Brain microvascular endothelial cell (primary cell): ENCODE measurements around the gene NRXN3.

Experiments used
- DNase-seq: peaks from one replicate; pipeline ENCODE4 v3.0.0-alpha.2; 2020
- H3K27ac ChIP-seq: fragments of 250-450 bp; sonication (Bioruptor Pico); 2 replicates; pipeline ENCODE4 v1.5.1; 2020; ENCODE audit warnings: mild to moderate bottlenecking, moderate library complexity
- H3K27me3 ChIP-seq: fragments of 250-450 bp; sonication (Bioruptor Pico); replicated peaks from 2 replicates; pipeline ENCODE4 v1.5.1; 2020; ENCODE audit warnings: mild to moderate bottlenecking
- H3K36me3 ChIP-seq: fragments of 250-450 bp; sonication (Bioruptor Pico); replicated peaks from 2 replicates; pipeline ENCODE4 v1.5.1; 2020; ENCODE audit warnings: mild to moderate bottlenecking
- H3K4me3 ChIP-seq: 2 replicates; pipeline ENCODE4 v1.5.1; 2011; ENCODE audit warnings: low read depth, mild to moderate bottlenecking, control low read depth, low read length, moderate library complexity
- CTCF ChIP-seq: IDR thresholded peaks from 2 replicates; pipeline ENCODE4 v1.5.1; 2011; ENCODE audit warnings: low read depth, mild to moderate bottlenecking, moderate library complexity, low read length, control low read depth, inconsistent platforms; ENCODE audit errors: missing control alignments
- in situ Hi-C: cut with HindIII; loops from 2 replicates; pipeline ENCODE4 v1.10.0; 2017; ENCODE audit warnings: low sequenced_read_pairs, low pct_ligation_motif_present

Gene NRXN3

GRCh38 chr14:79442786-79443185 is 1272.6 kb downstream of the NRXN3 start:
- in situ Hi-C loops: no loop called here
- no peak for TF ChIP-seq CTCF
- Histone ChIP-seq H3K4me3 (no peak overlapping the region), H3K27ac (no peak overlapping the region), H3K36me3 (no peaks in the 10 kb centered on the region), H3K27me3 (no peaks in the 10 kb centered on the region)
- no peak for DNase-seq

DNA sequence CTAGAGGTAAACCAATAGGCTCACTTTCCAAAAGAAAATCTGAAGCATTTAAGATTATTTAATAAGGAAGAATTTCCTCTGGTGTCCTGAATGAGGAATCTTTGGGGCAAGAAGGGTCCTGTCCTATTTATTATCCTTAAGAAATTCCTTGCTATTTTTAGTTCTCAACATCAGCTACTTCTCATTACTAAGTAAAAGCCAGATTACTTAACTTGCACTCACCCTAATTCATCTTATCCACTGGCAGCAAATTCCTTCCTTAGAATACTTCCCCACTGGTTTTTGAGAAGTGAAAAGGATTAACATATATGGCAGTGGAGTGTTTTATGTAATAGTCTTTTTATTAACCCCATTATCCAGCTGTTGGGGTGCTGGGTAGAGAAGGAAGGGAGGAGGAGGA is 1273.4 kb downstream of the NRXN3 start:
- in situ Hi-C loops: no loop called here

DNA sequence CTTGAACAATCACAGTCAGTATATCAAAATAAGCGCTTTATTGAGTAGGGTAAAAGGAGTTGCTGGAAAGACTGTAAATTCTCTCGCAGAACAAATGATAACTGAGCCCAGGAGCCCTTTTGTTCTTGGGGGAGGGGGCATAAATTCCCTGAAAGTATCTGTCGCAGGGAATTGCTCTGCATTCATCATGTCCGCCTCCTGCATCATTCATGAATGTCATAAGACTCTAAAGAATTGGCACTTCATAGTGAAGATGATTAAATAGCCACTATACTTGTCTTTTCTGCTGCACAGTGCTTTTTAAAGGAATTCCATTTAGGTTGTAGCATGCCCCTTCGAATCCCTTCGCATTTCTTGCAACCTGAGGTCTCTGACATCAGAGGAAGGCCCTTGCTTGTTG is 1278.8 kb downstream of the NRXN3 start:
- no peak for TF ChIP-seq CTCF
- no peaks in the 10 kb centered on the region for H3K36me3 ChIP-seq

More for the DNA sequence above, 1273.4 kb downstream of the NRXN3 start:
- no peak overlapping the region for H3K4me3 ChIP-seq
- no peak overlapping the region for H3K27ac ChIP-seq
- no peaks in the 10 kb centered on the region for H3K36me3 ChIP-seq
- H3K27me3 ChIP-seq: no peaks in the 10 kb centered on the region
- no peak for TF ChIP-seq CTCF
- DNase-seq: no peak

GRCh38 chr14:79451601-79452000 is 1281.4 kb downstream of the NRXN3 start:
- in situ Hi-C loops: no loop called here
- Histone ChIP-seq H3K36me3 (no peaks in the 10 kb centered on the region), H3K27ac (no peak overlapping the region), H3K27me3 (no peaks in the 10 kb centered on the region), H3K4me3 (no peak overlapping the region)
- DNase-seq: no peak
- TF ChIP-seq CTCF: no peak

More for the DNA sequence above, 1278.8 kb downstream of the NRXN3 start:
- H3K27ac ChIP-seq: no peak overlapping the region
- DNase-seq: no peak
- H3K27me3 ChIP-seq: no peaks in the 10 kb centered on the region
- H3K4me3 ChIP-seq: no peak overlapping the region
- in situ Hi-C loops: no loop called here

GRCh38 chr14:79453276-79453675 is 1283.1 kb downstream of the NRXN3 start:
- no peaks in the 10 kb centered on the region for H3K36me3 ChIP-seq
- TF ChIP-seq CTCF: no peak

GRCh38 chr14:79464468-79464867 is 1294.3 kb downstream of the NRXN3 start:
- Histone ChIP-seq H3K27ac (no peak overlapping the region), H3K27me3 (no peaks in the 10 kb centered on the region), H3K36me3 (no peaks in the 10 kb centered on the region), H3K4me3 (no peak overlapping the region)
- in situ Hi-C loops: no loop called here
- no peak for TF ChIP-seq CTCF
- DNase-seq: peak; percentile 54

More at GRCh38 chr14:79453276-79453675, 1283.1 kb downstream of the NRXN3 start:
- Histone ChIP-seq H3K27me3 (no peaks in the 10 kb centered on the region), H3K4me3 (no peak overlapping the region), H3K27ac (no peak overlapping the region)
- in situ Hi-C loops: no loop called here
- no peak for DNase-seq
